Kidney capillary endothelial cell (primary cell): Measurements from ENCODE around the gene PRICKLE2.

Experiments used
- DNase-seq: peaks from one replicate; pipeline ENCODE4 v3.0.0-alpha.2; 2018; ENCODE audit warnings: low spot score

PRICKLE2 gene

DNA sequence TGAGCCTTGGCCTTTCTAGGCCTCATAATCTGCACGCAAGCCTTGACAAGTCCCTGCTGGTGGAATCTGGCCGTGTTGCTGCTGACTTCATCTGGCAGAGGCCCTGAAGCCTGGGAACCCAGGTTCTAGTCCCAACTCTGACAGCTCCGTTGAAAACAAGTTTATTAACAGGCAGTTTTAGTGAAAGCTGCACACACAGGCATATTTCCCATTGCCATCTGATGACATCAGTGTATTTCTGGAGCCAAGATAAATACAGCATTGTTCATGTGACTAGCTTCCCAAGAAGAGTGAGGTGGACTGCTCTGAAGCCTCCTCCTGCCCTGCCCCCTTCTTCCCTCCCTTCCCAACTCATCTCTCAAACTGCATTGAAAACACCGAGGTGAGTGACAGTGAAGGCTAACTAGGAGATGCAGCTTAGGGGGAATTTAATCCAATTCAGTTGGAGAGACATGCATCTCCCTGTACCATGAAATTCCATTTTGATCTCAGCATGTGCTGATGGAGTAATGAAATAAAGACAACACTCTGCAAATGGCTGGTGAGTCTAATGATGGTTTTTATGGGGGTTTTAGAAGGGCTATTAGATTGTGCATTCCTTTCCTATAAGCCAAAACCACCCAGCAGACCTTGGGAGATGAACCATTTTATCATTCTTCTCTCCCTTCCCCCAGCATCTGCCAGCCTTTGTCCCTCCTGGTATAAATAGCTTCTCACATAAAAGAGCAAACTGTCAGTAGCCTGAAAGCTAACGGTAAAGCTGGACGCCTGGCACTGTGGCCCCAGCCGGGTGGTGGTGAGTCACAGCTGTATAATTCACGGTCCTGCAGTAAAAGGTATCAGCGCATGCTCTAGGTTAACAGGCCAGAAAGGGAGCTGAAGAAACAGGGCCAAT lies 38.0 kb downstream of the PRICKLE2 start:
- peak; percentile 58 for DNase-seq

DNA sequence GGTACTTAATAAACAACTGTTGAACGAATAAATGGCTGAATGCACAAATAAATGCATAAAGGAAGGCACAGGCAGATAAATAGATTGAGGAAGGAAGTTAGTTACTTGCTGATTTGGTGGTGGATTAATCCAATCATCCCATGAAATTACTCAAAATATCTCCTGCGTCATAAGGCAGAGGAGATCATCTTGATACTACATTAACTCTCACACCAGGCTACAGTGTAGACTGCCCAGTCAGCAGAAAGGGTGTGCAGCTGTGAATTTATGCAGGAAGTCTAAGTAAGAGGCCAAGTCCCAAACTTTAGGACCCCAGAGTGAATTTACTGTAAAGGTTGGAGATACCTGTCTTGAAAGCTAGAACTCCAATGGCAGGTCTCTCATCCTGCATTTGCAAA lies 38.6 kb downstream of the PRICKLE2 start:
- no peak for DNase-seq

DNA sequence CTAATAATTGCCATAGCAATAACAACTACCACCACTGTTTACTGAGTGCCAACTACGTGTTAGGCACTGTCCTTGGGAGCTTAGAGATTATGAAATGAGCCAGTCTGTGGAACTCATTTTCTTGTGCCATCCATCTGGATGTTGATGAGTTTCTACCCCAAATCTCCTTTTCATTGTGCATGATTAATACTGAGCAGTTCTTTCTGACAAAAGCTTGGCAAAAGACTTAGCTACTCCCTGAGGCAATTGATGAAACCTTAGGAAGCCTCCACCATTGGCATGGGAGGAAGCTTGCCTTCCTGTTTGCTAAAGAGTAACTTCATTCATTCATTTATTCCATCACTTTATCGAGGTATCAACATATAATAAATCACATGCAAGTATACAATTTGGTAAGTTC lies 39.8 kb downstream of the PRICKLE2 start:
- DNase-seq: no peak

DNA sequence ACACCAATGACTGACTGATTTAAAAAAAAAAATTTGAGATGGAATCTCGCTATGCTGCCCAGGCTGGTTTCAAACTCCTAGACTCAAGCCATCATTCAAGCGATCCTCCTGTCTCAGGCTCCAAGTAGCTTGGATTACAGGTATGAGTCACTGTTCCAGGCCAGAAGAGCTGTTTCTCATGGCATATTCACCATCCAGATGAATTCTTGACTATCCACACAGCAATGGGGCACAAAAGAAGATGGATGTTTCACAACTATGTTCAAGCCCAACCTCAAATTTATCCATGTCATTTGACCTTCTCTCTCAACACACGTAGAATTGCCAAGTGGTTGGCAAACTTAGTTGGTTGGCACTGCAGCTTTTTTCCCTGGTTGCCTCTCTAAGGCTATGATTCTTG lies 40.6 kb downstream of the PRICKLE2 start:
- no peak for DNase-seq

DNA sequence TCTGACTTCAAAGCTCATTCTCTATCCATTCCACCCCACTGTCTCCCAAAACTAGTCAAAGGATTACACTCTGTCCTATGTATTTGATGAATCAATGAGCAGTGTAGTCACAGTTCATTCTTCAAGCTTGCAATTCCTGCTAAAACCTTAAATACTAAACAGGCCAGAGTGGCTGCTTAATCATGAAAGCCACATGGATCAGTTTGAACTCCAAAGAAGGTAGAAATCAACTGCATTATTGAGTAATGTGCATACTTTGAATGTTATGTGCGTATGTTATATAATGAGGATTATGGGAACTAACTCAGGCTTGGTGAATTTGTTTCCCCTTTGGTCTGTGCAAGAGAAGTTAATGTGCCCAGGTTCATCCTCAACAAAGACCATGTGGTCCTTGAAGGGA lies 45.4 kb downstream of the PRICKLE2 start:
- no peak for DNase-seq

DNA sequence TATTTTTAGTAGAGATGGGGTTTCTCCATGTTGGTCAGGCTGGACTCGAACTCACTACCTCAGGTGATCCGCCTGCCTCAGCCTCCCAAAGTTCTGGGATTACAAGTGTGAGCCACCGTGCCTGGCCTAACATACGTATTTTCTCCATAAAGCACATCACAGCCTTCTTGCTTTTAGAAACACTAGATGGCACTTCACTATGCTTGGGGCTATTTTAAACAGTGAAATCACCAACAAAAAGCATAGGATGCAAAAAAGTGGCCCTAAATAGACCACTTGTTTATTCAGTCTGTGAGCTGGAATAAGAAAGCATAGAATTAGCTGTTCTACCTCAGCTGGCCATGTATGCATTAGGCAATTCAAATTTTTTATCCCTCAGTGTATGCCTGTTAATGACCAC lies 46.0 kb downstream of the PRICKLE2 start:
- DNase-seq: no peak

DNA sequence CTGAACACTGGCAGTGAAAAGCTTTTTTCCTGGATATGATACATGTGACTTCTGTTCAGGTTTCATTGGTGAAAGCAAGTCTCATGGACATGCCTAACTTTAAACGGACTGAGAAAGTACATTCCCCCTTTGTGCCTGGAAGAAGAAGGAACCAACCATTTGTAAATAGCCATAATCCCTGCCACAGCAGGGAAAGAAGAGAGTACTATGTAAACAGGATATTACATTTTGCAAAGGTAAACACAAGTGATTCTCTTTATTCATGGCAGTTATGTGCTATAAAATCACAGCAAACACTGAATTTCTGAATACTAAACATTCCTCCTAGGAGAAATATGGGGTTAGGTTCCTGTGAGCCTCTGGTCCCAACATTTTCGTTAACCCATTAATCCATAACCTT lies 46.8 kb downstream of the PRICKLE2 start:
- DNase-seq: no peak

DNA sequence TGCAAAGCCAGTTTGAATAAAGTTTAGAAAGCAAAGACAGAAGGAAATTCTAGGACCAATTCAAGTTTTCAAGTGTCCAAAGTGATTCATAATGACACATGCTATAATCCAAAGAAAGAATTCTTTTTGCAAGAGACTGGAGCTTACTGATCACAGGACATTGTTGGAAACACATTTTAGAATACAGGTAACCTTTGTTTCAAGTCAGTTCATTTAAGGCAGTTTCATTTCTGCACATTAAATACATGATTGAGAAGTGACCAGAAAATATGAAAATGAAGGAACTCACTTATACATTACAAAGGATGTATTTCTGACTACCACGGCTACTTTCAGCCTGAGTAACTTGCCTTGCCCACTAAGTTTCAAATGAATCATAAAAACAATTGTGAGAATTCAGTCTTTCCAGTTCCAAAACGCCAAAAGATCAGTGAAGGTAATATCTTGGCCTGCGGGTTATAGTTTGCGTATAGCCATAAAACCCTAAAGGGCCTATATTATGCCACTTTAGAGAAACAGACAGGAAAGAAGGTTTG lies 48.7 kb downstream of the PRICKLE2 start:
- peak; percentile 12 for DNase-seq

DNA sequence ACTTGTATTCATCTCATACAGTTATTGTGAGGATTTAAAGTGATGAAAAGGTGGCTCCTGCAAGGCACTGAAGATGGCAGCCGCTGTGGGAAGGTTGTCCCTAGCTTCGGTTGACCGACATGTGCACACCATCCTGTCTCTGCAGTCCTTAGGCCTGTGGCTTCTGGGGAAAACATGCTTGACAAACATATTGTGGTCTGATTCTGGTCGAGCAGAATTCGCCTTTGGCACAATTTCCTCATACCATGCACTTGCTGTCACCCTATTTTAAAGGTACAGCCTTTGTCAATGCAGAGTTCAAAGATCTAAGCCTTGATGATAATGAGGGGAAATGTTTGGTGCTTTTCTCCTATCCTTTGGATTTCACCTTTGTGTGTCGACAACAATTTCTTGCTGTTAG lies 50.9 kb downstream of the PRICKLE2 start:
- no peak for DNase-seq

DNA sequence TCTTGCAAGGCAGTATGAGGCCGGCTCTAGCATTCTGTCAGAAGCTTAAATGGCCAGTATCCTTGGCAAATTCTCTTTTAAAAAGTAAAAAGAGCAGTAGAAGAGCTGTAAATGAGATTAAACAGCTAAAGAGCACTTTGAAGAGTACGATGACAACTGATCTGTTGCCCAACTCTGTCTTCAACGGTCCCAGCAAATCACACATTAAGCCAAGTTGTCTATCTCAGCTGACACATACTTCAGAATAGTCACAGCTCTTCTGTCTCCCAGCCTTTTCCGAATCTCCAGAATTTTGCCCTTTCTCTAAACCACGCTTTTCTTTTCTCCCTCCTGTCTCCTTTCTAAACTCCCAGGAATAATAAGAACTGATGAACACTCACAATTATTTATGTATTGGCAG lies 51.7 kb downstream of the PRICKLE2 start:
- DNase-seq: no peak

DNA sequence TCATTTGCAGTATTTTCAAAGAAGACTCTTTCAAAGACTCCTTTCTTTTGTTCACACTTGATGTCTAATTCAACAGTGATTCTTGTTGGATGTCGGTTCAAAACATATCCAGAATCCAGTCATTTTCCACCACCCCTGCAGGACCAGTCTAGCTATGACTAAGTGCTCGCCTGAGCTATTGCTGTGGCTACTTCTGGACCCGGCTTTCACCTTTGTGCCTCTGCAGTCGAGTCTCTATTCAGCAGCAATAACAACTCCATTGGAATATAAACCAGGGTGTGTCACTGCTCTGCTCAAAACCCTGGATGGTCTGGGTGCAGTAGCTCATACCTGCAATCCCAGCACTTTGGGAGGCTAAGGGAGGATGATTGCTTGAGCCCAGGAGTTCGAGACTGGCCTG lies 55.0 kb downstream of the PRICKLE2 start:
- no peak for DNase-seq

DNA sequence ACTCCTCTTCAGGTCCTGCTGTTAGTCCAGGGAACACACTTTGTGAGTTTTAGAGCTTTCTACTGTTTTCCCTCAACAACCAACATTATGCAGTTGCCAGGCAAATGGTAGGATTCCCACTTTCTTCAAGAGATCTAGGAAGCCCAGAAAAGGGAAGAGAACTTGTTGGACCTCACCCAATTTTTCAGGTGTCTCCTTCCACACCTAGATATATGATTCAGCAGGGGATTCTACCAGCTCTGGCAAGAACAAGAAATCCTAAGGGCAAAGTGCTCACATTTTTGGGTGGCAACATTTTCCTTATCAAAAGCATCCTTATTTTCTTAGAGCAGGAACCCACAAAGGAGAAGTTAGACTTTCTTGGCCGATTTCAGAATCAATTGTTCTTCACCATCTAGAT lies 57.4 kb downstream of the PRICKLE2 start:
- no peak for DNase-seq

DNA sequence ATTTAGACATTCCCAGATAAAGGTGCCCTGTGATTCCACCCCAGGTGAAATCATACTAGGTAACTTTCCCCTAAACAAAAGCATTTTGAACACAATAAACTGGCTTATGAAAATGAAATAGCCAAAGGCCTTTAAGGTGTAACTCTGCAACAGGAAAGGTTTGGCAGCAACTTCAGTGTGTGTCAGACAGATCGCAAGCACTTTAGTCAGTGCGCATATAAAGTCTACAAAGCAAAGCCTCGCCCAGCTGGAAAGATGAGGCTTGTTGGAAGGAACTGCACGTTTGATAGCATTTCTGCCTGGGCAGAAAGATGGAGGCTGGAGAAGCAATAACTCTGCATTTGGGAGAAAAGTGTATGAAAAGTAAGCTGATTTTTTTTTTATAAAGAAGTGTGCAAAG lies 57.9 kb downstream of the PRICKLE2 start:
- no peak for DNase-seq

DNA sequence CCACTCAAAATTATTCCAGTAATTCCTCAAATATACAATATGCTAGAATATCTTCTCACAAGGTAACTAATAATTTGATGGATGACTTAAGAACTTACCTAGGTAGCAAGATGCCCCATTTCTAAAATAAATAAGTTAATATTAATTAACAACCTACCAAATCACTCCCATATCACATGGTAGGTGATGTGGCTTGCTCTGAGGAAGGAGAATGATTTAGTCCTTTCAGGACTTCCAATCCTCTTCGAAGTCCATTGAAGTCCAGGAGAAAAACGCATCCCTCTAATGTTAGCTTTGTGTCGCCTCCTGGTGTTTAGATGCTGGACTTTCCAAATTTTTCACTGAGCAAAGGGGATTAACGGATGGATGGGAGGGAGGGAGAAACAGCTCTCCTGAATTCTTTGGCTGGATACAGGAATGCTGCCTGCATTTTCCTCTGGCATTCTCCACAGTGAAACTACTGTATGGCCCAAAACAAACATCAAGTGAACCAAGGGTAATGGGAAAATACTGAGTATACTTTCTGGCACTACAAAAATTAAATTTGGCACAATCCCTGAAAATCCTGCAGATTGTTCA lies 58.6 kb downstream of the PRICKLE2 start:
- DNase-seq: peak; percentile 16

DNA sequence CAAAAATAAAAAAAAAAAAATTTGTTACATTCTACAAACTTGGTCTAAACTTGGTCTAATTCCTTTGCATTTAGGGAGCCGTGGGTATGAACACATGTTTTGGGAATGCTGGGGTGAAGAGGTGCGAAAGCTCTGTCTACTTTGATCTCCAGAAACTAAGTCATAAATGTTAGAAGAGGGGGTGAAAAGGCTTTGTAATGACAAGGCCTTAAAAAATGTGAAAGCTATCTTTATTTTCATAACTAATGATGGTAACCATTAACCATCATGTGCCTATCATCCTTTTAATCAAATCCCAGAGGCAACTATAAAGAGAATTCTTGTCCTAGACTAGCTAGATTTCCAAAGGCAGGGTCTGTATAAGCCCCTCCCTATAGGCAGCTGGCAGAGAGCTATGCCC lies 60.9 kb downstream of the PRICKLE2 start:
- DNase-seq: no peak

DNA sequence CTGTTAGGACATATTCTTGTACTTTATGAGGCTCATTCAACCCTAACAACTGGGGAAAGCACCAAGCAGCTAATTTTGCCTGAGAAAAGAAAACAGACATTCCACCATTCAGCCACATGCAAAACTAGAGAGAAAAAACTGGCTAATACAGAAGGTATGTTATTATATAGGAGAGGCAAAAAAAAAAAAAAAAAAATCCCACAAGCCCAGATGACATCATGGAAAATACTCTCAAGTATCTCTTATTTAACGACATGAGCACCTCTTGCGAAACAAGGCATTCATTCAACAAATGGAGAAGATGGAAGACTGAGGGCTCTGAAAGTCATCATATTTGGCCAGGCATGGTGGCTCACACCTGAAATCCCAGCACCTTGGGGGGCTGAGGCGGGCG lies 61.5 kb downstream of the PRICKLE2 start:
- DNase-seq: no peak

DNA sequence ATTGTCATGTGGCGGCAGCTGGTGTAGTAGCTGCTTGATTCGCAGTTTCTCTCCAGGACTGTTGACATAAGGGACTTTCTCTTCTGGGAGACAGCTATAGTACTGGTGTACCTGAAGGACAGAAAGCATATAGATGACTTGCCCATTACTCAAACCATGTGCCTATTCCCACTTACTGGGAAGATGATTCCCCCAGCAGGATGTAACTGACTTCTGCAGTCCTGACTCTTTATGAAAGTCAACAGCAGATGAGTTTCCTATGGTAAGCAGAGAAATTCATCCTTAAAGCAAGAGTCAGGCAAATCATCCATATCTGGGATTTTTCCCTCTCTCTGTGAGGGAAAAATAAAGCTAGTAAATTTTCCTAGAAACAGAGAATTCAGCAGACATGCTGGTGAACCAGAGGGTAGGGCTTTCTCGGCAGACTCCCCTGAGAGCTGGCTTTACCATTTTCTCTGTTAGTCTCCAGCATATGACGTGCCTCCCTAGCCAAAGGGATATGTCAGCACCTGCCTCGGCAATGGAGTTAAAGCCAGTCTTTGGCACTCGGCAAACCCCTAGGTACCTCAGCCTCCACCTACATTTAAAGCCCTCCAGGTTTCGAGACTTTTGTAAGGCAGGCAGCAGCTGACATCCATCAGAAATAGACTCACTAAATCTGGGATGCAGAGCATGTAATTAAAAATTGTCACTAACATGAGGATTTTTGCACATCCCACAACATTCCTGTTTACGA lies 62.1 kb downstream of the PRICKLE2 start:
- DNase-seq: no peak

DNA sequence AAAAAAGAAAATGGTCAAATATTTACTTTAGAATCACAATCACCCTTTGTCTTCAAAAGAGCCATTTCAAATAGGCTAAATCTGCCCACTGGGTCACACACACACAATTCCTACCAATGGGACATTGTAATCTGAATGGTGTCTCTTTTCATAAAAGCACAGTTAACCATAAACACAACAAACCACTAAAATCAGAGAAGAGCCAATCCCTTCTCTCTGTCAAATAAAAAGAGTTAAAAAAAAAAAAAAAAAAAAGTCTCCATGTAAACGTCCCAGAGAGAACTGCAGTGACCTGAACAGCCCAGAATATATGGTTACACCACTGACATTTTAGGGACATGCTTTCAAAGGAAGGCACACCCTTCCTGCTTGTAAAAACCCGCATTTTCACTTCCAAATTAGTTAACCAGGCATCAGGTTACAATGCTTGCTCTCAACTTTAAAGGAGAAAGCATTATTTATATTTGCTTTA lies 63.7 kb downstream of the PRICKLE2 start:
- no peak for DNase-seq

DNA sequence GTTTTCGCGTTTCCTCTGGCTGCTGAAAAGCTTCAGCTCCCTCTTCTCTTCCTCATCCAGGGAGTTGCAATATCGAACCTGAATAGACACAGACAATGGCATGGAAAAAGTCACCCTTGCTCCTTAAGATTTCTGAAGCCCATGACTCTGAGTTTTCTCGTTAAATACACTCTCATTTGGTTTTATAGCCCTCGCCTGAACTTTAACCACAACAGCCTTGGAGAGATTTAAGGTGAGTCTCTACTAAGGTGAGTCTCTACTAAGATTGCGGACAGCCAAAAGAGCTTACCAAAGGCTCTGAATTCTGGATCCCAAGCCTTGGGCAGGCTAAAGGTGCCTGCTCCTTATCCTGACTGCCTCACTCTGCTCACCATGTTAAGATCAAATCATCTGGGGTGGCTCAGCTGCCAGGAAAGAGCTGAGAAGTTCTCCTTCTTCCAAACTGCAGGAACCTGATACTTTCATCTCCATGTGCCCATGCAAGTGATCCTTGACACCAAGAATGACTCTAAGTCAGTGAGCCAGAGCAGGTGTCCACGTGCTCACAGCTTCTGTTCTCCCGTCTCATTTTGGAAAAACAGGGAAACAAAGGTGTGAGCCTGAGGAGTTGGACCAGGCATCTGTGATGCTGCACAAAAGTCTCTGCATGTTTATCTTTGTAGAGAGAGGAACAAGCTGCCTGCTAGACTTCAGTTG lies 65.1 kb downstream of the PRICKLE2 start:
- DNase-seq: no peak

DNA sequence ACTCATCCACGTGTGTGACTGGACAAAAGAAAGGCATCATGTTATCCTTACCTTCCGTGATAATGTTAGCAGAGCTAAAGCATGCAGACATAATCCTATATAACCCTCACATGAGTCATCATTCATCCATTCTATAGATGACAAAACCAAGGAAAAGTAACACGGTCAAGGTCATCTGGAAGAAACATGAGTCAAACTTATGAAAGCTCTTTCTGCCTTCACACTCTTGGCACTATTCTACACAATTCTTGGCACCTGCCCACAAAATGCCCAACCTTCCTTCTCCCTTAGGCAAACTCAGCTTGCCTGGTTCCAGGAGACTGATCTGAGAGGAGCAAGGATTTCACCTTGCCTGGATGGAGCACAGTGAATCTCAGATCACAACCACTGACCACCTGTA lies 66.9 kb downstream of the PRICKLE2 start:
- no peak for DNase-seq

DNA sequence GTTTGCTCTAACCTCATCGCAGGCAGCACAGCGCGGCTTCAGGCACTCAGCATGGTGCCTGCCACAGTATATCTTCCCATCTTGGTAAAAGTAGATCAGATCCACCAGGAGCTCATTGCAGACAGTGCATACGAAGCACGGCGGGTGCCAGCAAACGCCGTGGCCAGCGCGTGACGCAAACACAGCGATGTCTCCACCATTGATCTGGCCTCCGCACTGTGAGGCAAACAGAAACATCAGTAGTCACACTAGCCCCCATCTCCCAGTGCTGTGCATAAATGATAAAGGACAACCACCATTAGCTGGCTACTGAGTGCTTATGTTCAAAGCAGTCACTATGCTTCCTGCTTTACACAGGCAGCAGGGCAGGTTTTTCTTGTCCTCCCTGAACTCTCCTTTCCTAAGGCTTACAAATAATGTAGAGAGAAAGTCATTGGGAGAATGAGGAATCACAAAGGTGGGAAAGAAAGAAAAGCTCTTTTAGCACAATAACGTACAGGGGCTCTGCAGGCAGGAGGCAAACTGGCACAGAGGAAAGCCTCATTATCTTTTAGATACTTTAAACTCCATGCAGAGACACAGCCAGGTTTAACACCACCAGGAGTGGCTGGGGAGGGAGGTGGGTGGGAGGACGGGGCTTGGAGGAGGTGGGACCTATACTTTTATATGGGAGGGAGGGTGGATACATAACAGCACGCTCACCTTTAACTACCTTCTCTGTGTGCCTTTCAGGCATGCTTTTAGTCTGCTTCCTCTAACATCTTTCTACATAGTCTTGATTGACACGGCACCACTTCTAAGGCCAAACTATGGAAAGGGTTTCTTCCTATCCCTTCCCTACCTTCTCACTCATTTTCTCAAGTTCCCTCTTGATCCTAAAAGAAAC lies 67.9 kb downstream of the PRICKLE2 start:
- no peak for DNase-seq
